Naive thymus-derived CD8-positive, alpha-beta T cell (primary cell): ENCODE results near the gene KCNC1. TPM values are rescaled to one million over a fixed set of nuclear protein-coding genes. Genes with fewer than 3 reads are reported as not detected.

Experiments used
- ATAC-seq, 2 donors: fragments of 150-1000 bp; cut with Tn5 transposase in 1 of 2; sonication (Bioruptor Pico), chemical (Tn5 transposase) in 1 of 2; 1 replicate in 1 of 2; 2 replicates in 1 of 2; pipeline ENCODE4 v1.10.0; 2021; ENCODE audit warnings: mild to moderate bottlenecking in 2 of 2, moderate library complexity in 2 of 2
- POLR2A ChIA-PET: fragments of 350-600 bp; sonication (Branson Sonifier 250); formaldehyde crosslinking; loops from one replicate; lab custom pipeline; 2021; ENCODE audit warnings: antibody characterized with exemption; lab: Charles Lee
- DNase-seq, 10 donors: peaks; one replicate each; pipeline versions ENCODE4 v3.0.0 to v3.0.0-alpha.2; 2020 to 2022
- H3K27ac Mint-ChIP-seq, 10 donors: one replicate each; pipeline ENCODE4 v1.8.0; 2020 to 2022; ENCODE audit warnings: mild to moderate bottlenecking in 10 of 10, mixed read lengths in 10 of 10, moderate library complexity in 4 of 10, inconsistent platforms in 1 of 10
- H3K27me3 Mint-ChIP-seq, 5 donors: one replicate each; pipeline ENCODE4 v1.8.0; 2021 to 2022; ENCODE audit warnings: mixed read lengths in 5 of 5
- H3K36me3 Mint-ChIP-seq, 3 donors: one replicate each; pipeline ENCODE4 v1.8.0; 2020 to 2022; ENCODE audit warnings: mixed read lengths in 3 of 3, mild to moderate bottlenecking in 2 of 3, inconsistent platforms in 1 of 3
- H3K4me1 Mint-ChIP-seq, 4 donors: one replicate each; pipeline ENCODE4 v1.8.0; 2021 to 2022; ENCODE audit warnings: mixed read lengths in 4 of 4
- H3K4me3 Mint-ChIP-seq, 10 donors: one replicate each; pipeline ENCODE4 v1.8.0; 2020 to 2022; ENCODE audit warnings: mild to moderate bottlenecking in 10 of 10, mixed read lengths in 10 of 10, moderate library complexity in 6 of 10, inconsistent platforms in 1 of 10
- H3K9me3 Mint-ChIP-seq, 9 donors: one replicate each; pipeline ENCODE4 v1.8.0; 2020 to 2022; ENCODE audit warnings: mixed read lengths in 9 of 9, mild to moderate bottlenecking in 3 of 9, inconsistent platforms in 1 of 9, moderate library complexity in 1 of 9
- polyA plus RNA-seq, 3 donors: library from polyadenylated mRNA; unstranded; fragments of 300-500 nt; fragmentation: Illumina TruSeq; gene quantifications; one replicate each; pipeline ENCODE4 v1.2.3, GENCODE V29; 2021
- total RNA-seq, 8 experiments: library from RNA in 2 of 8; stranded (reverse) in 2 of 8; gene quantifications; one replicate each; pipeline ENCODE4 v1.2.3 and lab custom pipeline; 2021 to 2026

KCNC1 gene
- total and polyA plus RNA-seq, 5 experiments from 2014 or later, result 0.60 TPM; not detected in 4

GRCh38 chr11:17776212-17776875 lies 41.8 kb downstream of the KCNC1 start:
- Mint-ChIP-seq H3K36me3 (no peaks in the 10 kb centered on the region), H3K4me3 (no peak overlapping the region), H3K4me1 (no peaks in the 10 kb centered on the region), H3K27me3 (no peaks in the 10 kb centered on the region), H3K9me3 (peaks cover 0 to 2% (median 0%) of the 10 kb centered on the region in 9 donors), H3K27ac (no peak overlapping the region)
- POLR2A ChIA-PET, result no interaction called here
- DNase-seq, result peak in 1 of 10 donors; percentile 34
- no peak for ATAC-seq

DNA sequence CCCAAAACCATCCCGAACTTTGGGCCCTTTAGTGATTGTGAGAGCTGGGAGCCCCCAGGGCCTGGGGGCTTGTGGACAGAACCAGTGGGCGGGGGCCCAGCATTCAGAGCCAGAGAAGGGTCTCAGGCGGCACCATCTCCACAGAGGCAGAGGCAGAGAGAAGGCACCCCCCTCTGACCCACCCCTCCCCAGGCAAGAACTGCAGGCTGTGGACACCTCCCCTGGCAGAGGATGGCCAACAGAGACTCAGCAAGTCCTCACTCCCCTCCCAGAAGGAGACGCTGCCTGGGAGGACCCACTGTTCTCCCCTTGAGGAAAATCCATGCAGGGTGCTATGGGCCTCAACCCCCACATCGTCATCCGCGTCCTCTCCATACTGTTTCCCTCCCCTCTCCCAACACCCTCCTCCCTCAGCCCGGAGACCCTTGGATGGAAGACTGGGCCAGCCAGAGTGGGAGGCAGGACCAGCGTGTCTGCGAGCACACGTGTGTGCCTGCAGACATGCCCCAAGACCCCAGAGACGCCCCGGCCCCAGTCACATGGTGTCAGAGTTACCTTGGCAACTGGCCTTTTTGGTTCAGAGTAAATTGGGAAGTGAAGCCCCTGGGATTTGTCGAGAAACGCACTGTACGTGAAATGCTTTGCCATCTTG lies 42.6 kb downstream of the KCNC1 start:
- H3K36me3 Mint-ChIP-seq, result no peaks in the 10 kb centered on the region
- POLR2A ChIA-PET, result no interaction called here

GRCh38 chr11:17777738-17778091 lies 43.1 kb downstream of the KCNC1 start:
- H3K36me3 Mint-ChIP-seq, result no peaks in the 10 kb centered on the region
- peak in 1 of 10 donors; percentile 38 for DNase-seq
- no peak overlapping the region for H3K27ac Mint-ChIP-seq

More for the DNA sequence above, 42.6 kb downstream of the KCNC1 start:
- no peak overlapping the region for H3K4me3 Mint-ChIP-seq
- H3K9me3 Mint-ChIP-seq, result peaks cover 0 to 2% (median 0%) of the 10 kb centered on the region in 9 donors
- no peak overlapping the region for H3K27ac Mint-ChIP-seq
- DNase-seq (peak in 1 of 10 donors; percentile 55), ATAC-seq (no peak)
- no peaks in the 10 kb centered on the region for H3K27me3 Mint-ChIP-seq
- no peaks in the 10 kb centered on the region for H3K4me1 Mint-ChIP-seq

GRCh38 chr11:17778352-17778751 lies 43.8 kb downstream of the KCNC1 start:
- no peak for ATAC-seq
- Mint-ChIP-seq H3K9me3 (peaks cover 0 to 2% (median 0%) of the 10 kb centered on the region in 9 donors), H3K4me3 (no peak overlapping the region), H3K27ac (no peak overlapping the region), H3K4me1 (no peaks in the 10 kb centered on the region), H3K27me3 (no peaks in the 10 kb centered on the region), H3K36me3 (no peaks in the 10 kb centered on the region)
- POLR2A ChIA-PET, result no interaction called here
- no peak for DNase-seq

More at GRCh38 chr11:17777738-17778091, 43.1 kb downstream of the KCNC1 start:
- no peaks in the 10 kb centered on the region for H3K27me3 Mint-ChIP-seq
- no peaks in the 10 kb centered on the region for H3K4me1 Mint-ChIP-seq
- POLR2A ChIA-PET, result no interaction called here
- no peak overlapping the region for H3K4me3 Mint-ChIP-seq
- peaks cover 0 to 2% (median 0%) of the 10 kb centered on the region in 9 donors for H3K9me3 Mint-ChIP-seq
- no peak for ATAC-seq

- POLR2A ChIA-PET, result no interaction called here
- peaks cover 0 to 2% (median 0%) of the 10 kb centered on the region in 9 donors for H3K9me3 Mint-ChIP-seq
- ATAC-seq (no peak), DNase-seq (peak in 1 of 10 donors; percentile 46)
- no peaks in the 10 kb centered on the region for H3K36me3 Mint-ChIP-seq
- H3K27ac Mint-ChIP-seq, result no peak overlapping the region
- no peaks in the 10 kb centered on the region for H3K27me3 Mint-ChIP-seq
- H3K4me1 Mint-ChIP-seq, result no peaks in the 10 kb centered on the region
- no peak overlapping the region for H3K4me3 Mint-ChIP-seq
Observed at GRCh38 chr11:17778956-17779860, 44.6 kb downstream of the KCNC1 start.

- ATAC-seq (no peak), DNase-seq (peak in 1 of 10 donors; percentile 60)
- Mint-ChIP-seq H3K4me3 (no peak overlapping the region), H3K27me3 (no peaks in the 10 kb centered on the region), H3K27ac (no peak overlapping the region), H3K36me3 (no peaks in the 10 kb centered on the region), H3K9me3 (peaks cover 0 to 2% (median 0%) of the 10 kb centered on the region in 9 donors), H3K4me1 (no peaks in the 10 kb centered on the region)
- POLR2A ChIA-PET, result no interaction called here
Observed at GRCh38 chr11:17779861-17780594, 45.4 kb downstream of the KCNC1 start.

- H3K9me3 Mint-ChIP-seq, result peaks cover 0 to 2% (median 0%) of the 10 kb centered on the region in 9 donors
- DNase-seq (no peak), ATAC-seq (no peak)
- no peak overlapping the region for H3K27ac Mint-ChIP-seq
- POLR2A ChIA-PET, result no interaction called here
- H3K27me3 Mint-ChIP-seq, result no peaks in the 10 kb centered on the region
- no peak overlapping the region for H3K4me3 Mint-ChIP-seq
- no peaks in the 10 kb centered on the region for H3K4me1 Mint-ChIP-seq
- H3K36me3 Mint-ChIP-seq, result peaks cover 0 to under 1% (median 0%) of the 10 kb centered on the region in 3 donors
Observed at GRCh38 chr11:17780668-17781067, 46.1 kb downstream of the KCNC1 start.

- H3K27me3 Mint-ChIP-seq, result no peaks in the 10 kb centered on the region
- no peaks in the 10 kb centered on the region for H3K9me3 Mint-ChIP-seq
- peak in 1 of 10 donors; percentile 41 for DNase-seq
- H3K4me3 Mint-ChIP-seq, result no peak overlapping the region
- peaks cover 0 to 3% (median 2%) of the 10 kb centered on the region in 3 donors for H3K36me3 Mint-ChIP-seq
- H3K27ac Mint-ChIP-seq, result no peak overlapping the region
- POLR2A ChIA-PET, result no interaction called here
- ATAC-seq, result no peak
- no peaks in the 10 kb centered on the region for H3K4me1 Mint-ChIP-seq
Observed at GRCh38 chr11:17781221-17781620, 46.6 kb downstream of the KCNC1 start.

DNA sequence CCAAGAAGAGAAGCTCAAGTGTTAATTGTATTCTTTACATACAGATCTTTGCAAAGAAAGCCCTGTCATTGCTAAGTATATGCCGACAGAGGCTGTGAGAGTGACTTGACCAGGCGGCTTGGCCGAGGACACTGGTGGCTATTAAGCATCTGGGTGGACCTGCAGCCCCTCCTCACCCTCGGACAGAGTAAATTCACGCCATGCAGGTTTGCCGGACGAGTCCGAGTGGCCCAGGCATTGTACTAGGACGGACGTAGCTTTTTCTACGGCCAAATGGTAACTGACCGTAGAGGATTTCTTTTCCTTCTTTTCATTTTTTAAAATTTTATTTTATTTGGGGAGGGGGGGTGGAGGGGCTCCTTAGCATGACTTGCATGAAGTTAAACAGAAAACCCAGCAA lies 47.0 kb downstream of the KCNC1 start:
- Mint-ChIP-seq H3K9me3 (no peaks in the 10 kb centered on the region), H3K27me3 (no peaks in the 10 kb centered on the region), H3K4me1 (no peaks in the 10 kb centered on the region), H3K27ac (no peak overlapping the region), H3K4me3 (no peak overlapping the region), H3K36me3 (peaks cover 0 to 3% (median 2%) of the 10 kb centered on the region in 3 donors)
- ATAC-seq (no peak), DNase-seq (peak in 1 of 10 donors; percentile 35)
- POLR2A ChIA-PET, result no interaction called here

DNA sequence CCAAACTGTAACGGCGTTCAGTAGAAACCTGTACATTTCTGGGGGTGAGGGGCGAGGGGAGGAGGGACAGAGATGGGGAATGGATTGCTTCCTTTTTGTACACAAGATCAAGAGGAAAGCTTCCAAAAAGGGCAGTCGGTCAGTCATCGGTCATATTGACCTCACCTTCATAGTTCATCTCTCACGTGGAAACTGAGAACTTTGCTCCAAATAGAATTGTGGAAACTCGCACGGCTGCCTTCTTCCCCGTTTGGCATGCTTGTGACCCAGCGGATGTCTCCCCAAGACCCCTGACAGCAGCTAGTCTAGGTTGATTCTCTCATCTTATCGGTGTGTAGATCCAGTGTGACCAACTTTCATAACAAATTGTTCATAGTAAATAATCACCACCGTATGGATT lies 47.6 kb downstream of the KCNC1 start:
- Mint-ChIP-seq H3K4me3 (no peak overlapping the region), H3K4me1 (no peaks in the 10 kb centered on the region), H3K27ac (no peak overlapping the region), H3K27me3 (no peaks in the 10 kb centered on the region), H3K36me3 (peaks cover 0 to 5% (median 2%) of the 10 kb centered on the region in 3 donors), H3K9me3 (no peaks in the 10 kb centered on the region)
- ATAC-seq (no peak), DNase-seq (no peak)
- POLR2A ChIA-PET, result no interaction called here

- POLR2A ChIA-PET, result no interaction called here
- Mint-ChIP-seq H3K4me3 (no peak overlapping the region), H3K36me3 (peaks cover 0 to 10% (median 7%) of the 10 kb centered on the region in 3 donors), H3K4me1 (no peaks in the 10 kb centered on the region), H3K27me3 (no peaks in the 10 kb centered on the region), H3K27ac (no peak overlapping the region), H3K9me3 (no peaks in the 10 kb centered on the region)
- DNase-seq (peak in 1 of 10 donors; percentile 23), ATAC-seq (no peak)
Observed at GRCh38 chr11:17782603-17783337, 48.2 kb downstream of the KCNC1 start.

- POLR2A ChIA-PET, result no interaction called here
- peaks cover 0 to 5% (median 0%) of the 10 kb centered on the region in 4 donors for H3K4me1 Mint-ChIP-seq
- no peak overlapping the region for H3K4me3 Mint-ChIP-seq
- DNase-seq (peak in 1 of 10 donors; percentile 18), ATAC-seq (no peak)
- H3K9me3 Mint-ChIP-seq, result peaks cover 0 to 7% (median 0%) of the 10 kb centered on the region in 9 donors
- H3K27me3 Mint-ChIP-seq, result no peaks in the 10 kb centered on the region
- peaks cover 0 to 20% (median 16%) of the 10 kb centered on the region in 3 donors for H3K36me3 Mint-ChIP-seq
- H3K27ac Mint-ChIP-seq, result no peak overlapping the region
Observed at GRCh38 chr11:17783878-17784277, 49.3 kb downstream of the KCNC1 start.
